Non-pigmented ciliary epithelial cell (primary cell): ENCODE data around the gene NKD2.
"Not testable (repeated sequence)": the region's sequence is repeated elsewhere in the genome, so short reads cannot be mapped to it uniquely, and the experiment has no call there.

Experiments used
- DNase-seq: peaks from one replicate; pipeline ENCODE4 v3.0.0-alpha.2; 2010; ENCODE audit warnings: low read depth

Gene NKD2

GRCh38 chr5:1073239-1074102 lies 64.9 kb downstream of the NKD2 start:
- DNase-seq = no peak

- no peak for DNase-seq
These were observed 65.6 kb downstream of the NKD2 start for GRCh38 chr5:1074226-1074625.

- no peak for DNase-seq
These were observed 66.4 kb downstream of the NKD2 start for GRCh38 chr5:1074816-1075554.

GRCh38 chr5:1075555-1075881 lies 66.9 kb downstream of the NKD2 start:
- DNase-seq = no peak

GRCh38 chr5:1075931-1076330 lies 67.3 kb downstream of the NKD2 start:
- no peak for DNase-seq

- DNase-seq = no peak
These were observed 67.8 kb downstream of the NKD2 start for GRCh38 chr5:1076406-1076805.

- no peak for DNase-seq
These were observed 68.4 kb downstream of the NKD2 start for GRCh38 chr5:1077026-1077425.

GRCh38 chr5:1077491-1078020 lies 69.0 kb downstream of the NKD2 start:
- no peak for DNase-seq

GRCh38 chr5:1078206-1078605 lies 69.6 kb downstream of the NKD2 start:
- no peak for DNase-seq

- DNase-seq = no peak
These were observed 70.2 kb downstream of the NKD2 start for GRCh38 chr5:1078851-1079250.

- no peak for DNase-seq
These were observed 70.9 kb downstream of the NKD2 start for GRCh38 chr5:1079486-1079885.

GRCh38 chr5:1079961-1080360 lies 71.4 kb downstream of the NKD2 start:
- no peak for DNase-seq

GRCh38 chr5:1080432-1080831 lies 71.8 kb downstream of the NKD2 start:
- DNase-seq = no peak

- DNase-seq = no peak
These were observed 72.9 kb downstream of the NKD2 start for GRCh38 chr5:1081519-1081918.

- DNase-seq = not testable (repeated sequence)
These were observed 74.4 kb downstream of the NKD2 start for GRCh38 chr5:1083026-1083425.

- no peak for DNase-seq
These were observed 75.4 kb downstream of the NKD2 start for GRCh38 chr5:1083823-1084605.

- DNase-seq = no peak
These were observed 76.8 kb downstream of the NKD2 start for GRCh38 chr5:1085391-1085790.

GRCh38 chr5:1086137-1086536 lies 77.5 kb downstream of the NKD2 start:
- no peak for DNase-seq

GRCh38 chr5:1086871-1087270 lies 78.3 kb downstream of the NKD2 start:
- DNase-seq = no peak

GRCh38 chr5:1087428-1087827 lies 78.8 kb downstream of the NKD2 start:
- no peak for DNase-seq

- no peak for DNase-seq
These were observed 79.4 kb downstream of the NKD2 start for GRCh38 chr5:1088031-1088430.
